ENCODE results near the gene EXTL2. TPM values are rescaled to one million over a fixed set of nuclear protein-coding genes. Genes with fewer than 3 reads are reported as not detected.
"Not testable (repeated sequence)": the region's sequence is repeated elsewhere in the genome, so short reads cannot be mapped to it uniquely, and the experiment has no call there.

Gene EXTL2
- total and polyA plus RNA-seq, 11 donors: 5.4 to 9.6 (median 8.3) TPM

DNA sequence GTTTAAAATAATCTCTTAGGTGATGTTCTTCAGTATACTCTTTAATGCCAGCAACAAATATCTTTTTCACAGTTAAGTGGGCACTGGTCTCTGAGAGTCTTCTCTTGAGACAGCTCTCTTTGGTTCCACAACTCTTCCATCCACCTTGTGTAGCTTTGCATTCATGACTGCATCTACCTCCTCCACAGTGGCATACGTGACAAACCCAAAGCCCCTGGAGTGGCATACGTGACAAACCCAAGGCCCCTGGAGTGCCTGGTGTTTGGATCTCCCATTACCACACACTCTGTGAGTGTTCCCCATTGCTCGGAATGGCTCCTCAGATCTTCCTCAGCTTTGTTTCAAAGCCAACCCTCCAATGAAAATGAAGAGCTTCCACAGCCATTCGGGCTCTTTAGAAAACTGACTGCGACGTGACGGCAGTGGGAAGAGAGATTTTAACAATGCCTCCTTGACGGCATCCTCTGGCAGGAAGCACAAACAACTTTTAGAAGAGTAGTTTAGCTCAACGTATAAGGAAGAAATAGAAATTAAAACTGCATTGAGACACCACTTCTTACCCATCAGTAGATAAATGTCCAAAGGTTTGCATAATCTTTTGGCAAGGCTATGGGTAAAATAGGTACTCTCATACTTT is 47.1 kb upstream of the EXTL2 start:
- peaks cover 0 to 52% (median 20%) of the 10 kb centered on the region in 9 donors for H3K36me3 ChIP-seq
- ATAC-seq (no peak), DNase-seq (no peak)
- H3K27me3 ChIP-seq: no peaks in the 10 kb centered on the region
- TF ChIP-seq, protein P1, sequence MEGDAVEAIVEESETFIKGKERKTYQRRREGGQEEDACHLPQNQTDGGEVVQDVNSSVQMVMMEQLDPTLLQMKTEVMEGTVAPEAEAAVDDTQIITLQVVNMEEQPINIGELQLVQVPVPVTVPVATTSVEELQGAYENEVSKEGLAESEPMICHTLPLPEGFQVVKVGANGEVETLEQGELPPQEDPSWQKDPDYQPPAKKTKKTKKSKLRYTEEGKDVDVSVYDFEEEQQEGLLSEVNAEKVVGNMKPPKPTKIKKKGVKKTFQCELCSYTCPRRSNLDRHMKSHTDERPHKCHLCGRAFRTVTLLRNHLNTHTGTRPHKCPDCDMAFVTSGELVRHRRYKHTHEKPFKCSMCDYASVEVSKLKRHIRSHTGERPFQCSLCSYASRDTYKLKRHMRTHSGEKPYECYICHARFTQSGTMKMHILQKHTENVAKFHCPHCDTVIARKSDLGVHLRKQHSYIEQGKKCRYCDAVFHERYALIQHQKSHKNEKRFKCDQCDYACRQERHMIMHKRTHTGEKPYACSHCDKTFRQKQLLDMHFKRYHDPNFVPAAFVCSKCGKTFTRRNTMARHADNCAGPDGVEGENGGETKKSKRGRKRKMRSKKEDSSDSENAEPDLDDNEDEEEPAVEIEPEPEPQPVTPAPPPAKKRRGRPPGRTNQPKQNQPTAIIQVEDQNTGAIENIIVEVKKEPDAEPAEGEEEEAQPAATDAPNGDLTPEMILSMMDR (IDR thresholded peaks at IDR 0.05): no peak
- TF ChIP-seq POLR2A (IDR thresholded peaks at IDR 0.05): no peak
- no peak overlapping the region for H3K4me3 ChIP-seq
- H3K27ac ChIP-seq: no peak overlapping the region
- peaks cover 0 to 6% (median 0%) of the 10 kb centered on the region in 12 donors for H3K9me3 ChIP-seq
- 93 to 96% (median 95%) methylated on average over 9 of the region's 9 CpGs for WGBS, 4 donors
- no peaks in the 10 kb centered on the region for H3K4me1 ChIP-seq
- intact Hi-C loops (cut with DNase I): no loop called here

DNA sequence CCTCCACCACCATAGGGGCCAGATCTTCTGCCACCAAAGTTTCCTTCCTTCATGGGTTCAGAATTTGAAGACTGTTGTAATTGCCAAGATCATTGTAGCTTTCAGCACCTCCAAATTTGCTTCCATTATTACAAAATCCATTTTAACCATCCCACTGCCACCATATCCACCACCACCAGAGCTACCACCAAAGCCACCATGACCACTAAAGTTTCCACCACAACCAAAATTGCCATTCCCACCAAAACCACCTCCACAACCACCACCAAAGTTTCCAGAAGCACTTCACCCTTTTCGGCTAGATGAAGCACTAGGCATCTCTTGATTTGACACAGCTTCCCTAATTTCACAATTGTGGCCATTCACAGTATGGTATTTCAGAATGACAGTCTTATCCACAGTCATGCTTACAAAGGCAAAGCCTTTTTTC is 46.5 kb upstream of the EXTL2 start:
- Histone ChIP-seq H3K4me3 (no peak overlapping the region), H3K27me3 (no peaks in the 10 kb centered on the region), H3K4me1 (no peaks in the 10 kb centered on the region), H3K36me3 (peaks cover 0 to 57% (median 24%) of the 10 kb centered on the region in 9 donors), H3K9me3 (peaks cover 0 to 6% (median 0%) of the 10 kb centered on the region in 12 donors), H3K27ac (no peak overlapping the region)
- DNase-seq: no peak
- no peak for ATAC-seq
- WGBS, 4 donors: 94 to 100% (median 95%) methylated on average over 1 of the region's 1 CpG
- intact Hi-C loops (cut with DNase I): no loop called here
- no peak for TF ChIP-seq POLR2A (IDR thresholded peaks at IDR 0.05)
- TF ChIP-seq, protein P1 (IDR thresholded peaks at IDR 0.05): no peak

DNA sequence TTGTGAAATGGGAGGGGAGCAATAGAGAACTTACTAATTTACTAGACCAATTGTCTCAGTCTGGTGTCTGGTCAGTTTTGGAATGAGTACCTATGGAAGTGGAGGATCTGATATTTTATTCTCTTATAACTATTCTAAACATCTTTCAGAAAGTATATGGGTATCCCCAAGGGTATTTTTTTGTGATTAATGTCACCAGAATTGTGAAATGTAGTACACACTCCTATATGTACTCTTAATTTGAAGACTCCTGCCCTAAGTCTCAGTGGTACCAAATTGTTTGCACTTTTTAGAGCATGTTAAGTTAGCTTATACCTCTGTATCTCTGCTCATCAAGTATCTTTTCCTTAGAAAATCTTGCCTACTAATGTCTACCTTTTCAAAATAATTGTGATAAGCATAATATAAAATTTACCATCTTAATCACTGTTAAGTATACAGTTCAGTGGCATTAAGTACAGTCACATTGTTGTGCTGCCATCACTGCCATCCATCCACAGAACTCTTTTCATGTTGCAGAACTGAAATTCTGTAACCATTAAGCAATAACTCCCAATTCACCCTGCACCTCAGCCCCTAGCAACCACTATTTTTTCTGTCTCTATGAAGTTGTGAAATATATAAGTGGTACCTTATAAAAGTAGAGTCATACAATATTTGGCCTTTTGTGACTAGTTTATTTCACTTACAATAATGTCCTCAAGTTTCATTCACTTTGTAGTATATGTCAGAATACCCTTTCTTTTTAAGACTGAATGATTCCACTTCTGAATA is 41.7 kb upstream of the EXTL2 start:
- H3K9me3 ChIP-seq: peaks cover 0 to 10% (median 0%) of the 10 kb centered on the region in 12 donors
- peaks cover 0 to 34% (median 14%) of the 10 kb centered on the region in 9 donors for H3K36me3 ChIP-seq

DNA sequence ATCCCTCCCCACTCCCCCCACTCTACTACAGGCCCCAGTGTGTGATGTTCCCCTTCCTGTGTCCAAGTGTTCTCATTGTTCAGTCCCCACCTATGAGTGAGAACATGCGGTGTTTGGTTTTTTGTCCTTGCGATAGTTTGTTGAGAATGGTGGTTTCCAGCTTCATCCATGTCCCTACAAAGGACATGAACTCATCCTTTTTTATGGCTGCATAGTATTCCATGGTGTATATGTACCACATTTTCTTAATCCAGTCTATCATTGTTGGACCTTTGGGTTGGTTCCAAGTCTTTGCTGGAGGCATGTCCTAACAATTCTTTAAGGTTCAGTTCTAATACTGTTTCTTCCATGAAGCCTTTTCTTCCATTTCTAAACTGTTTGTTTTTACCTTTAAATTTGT is 38.9 kb upstream of the EXTL2 start:
- Histone ChIP-seq H3K36me3 (peaks cover 0 to 25% (median 8%) of the 10 kb centered on the region in 9 donors), H3K4me1 (peaks cover 0 to 14% (median 2%) of the 10 kb centered on the region in 12 donors)
- not testable (repeated sequence) for H3K27ac ChIP-seq, ATAC-seq, H3K9me3 ChIP-seq, H3K4me3 ChIP-seq, DNase-seq, H3K27me3 ChIP-seq
- intact Hi-C loops (cut with DNase I): loop anchor here in 1 of 10 donors (10.0 kb wide), 1 partner anchor 201 kb away; no protein-coding TSS in a partner anchor
- WGBS, 4 donors: 98 to 100% (median 99%) methylated on average over 2 of the region's 2 CpGs

More for the DNA sequence above, 41.7 kb upstream of the EXTL2 start:
- TF ChIP-seq POLR2A (IDR thresholded peaks at IDR 0.05): no peak
- DNase-seq (no peak), ATAC-seq (no peak)
- Histone ChIP-seq H3K4me1 (peaks cover 0 to 8% (median 2%) of the 10 kb centered on the region in 12 donors), H3K4me3 (no peak overlapping the region), H3K27me3 (no peaks in the 10 kb centered on the region), H3K27ac (no peak overlapping the region)
- intact Hi-C loops (cut with DNase I): loop anchor here in 1 of 10 donors (10.0 kb wide), 1 partner anchor 198 kb away; no protein-coding TSS in a partner anchor

DNA sequence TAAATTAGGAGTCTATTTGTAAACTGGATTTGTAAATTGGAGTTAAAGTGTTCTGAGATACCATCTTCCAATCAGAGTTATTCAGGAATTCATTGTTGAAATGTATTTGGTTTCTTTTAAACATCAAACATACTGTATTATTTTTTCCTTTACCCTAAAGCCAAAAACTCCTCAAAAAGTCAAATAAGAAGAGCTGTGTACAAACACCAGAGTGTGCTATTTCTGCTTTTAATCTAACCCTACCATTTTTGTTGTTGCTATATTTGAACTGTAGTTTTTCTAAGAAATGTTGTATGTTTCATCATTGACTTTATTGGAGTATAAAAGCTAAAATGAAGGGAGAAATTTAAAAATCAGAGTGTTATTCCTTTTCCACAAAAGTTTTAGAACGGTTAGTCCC is 37.1 kb upstream of the EXTL2 start:
- 93 to 97% (median 97%) methylated on average over 1 of the region's 1 CpG for WGBS, 4 donors
- H3K4me1 ChIP-seq: peaks cover 0 to 18% (median 2%) of the 10 kb centered on the region in 12 donors
- H3K27me3 ChIP-seq: no peaks in the 10 kb centered on the region
- DNase-seq (no peak), ATAC-seq (no peak)
- H3K36me3 ChIP-seq: peaks cover 0 to 22% (median 5%) of the 10 kb centered on the region in 9 donors
- peaks cover 0 to 4% (median 0%) of the 10 kb centered on the region in 12 donors for H3K9me3 ChIP-seq
- intact Hi-C loops (cut with DNase I): loop anchor here in 1 of 10 donors (10.0 kb wide), 1 partner anchor 203 kb away; no protein-coding TSS in a partner anchor
- H3K27ac ChIP-seq: peak overlapping the region in 1 of 12 donors; percentile 25
- no peak for TF ChIP-seq POLR2A (IDR thresholded peaks at IDR 0.05)
- TF ChIP-seq, protein P1 (IDR thresholded peaks at IDR 0.05): peak in 2 of 12 donors; percentile 5 to 17
- H3K4me3 ChIP-seq: no peak overlapping the region
